Epithelial cell of proximal tubule (primary cell): ENCODE data around the gene SLC1A7. TPM values are rescaled to one million over a fixed set of nuclear protein-coding genes. Genes with fewer than 3 reads are reported as not detected.

Source experiments
- DNase-seq: peaks from one replicate; pipeline ENCODE4 v3.0.0-alpha.2; 2011; ENCODE audit warnings: low read depth
- H3K4me3 ChIP-seq: 2 replicates; pipeline ENCODE4 v1.5.1; 2011; ENCODE audit warnings: low read depth, mild to moderate bottlenecking, low read length
- CTCF ChIP-seq: conservative IDR thresholded peaks from 2 replicates; pipeline ENCODE4 v1.5.1; 2012; ENCODE audit warnings: low read depth, mild to moderate bottlenecking, low read length
- total RNA-seq: library from RNA; depleted of rRNA; stranded (reverse); fragments of >200 nt; gene quantifications from 2 replicates; pipeline ENCODE4 v1.2.3, GENCODE V29; 2015

The SLC1A7 gene
- total RNA-seq, 1 donor from 2014 or later, result not detected

GRCh38 chr1:53087332-53088285 lies 54.8 kb downstream of the SLC1A7 start:
- no peak overlapping the region for H3K4me3 ChIP-seq
- no peak for DNase-seq
- TF ChIP-seq CTCF, result no peak

GRCh38 chr1:53086491-53087070 lies 55.9 kb downstream of the SLC1A7 start:
- H3K4me3 ChIP-seq, result no peak overlapping the region
- no peak for TF ChIP-seq CTCF
- no peak for DNase-seq

- H3K4me3 ChIP-seq, result no peak overlapping the region
- DNase-seq, result no peak
- no peak for TF ChIP-seq CTCF
Measured at GRCh38 chr1:53085405-53085804, 57.0 kb downstream of the SLC1A7 start.

- TF ChIP-seq CTCF, result no peak
- no peak overlapping the region for H3K4me3 ChIP-seq
Measured at GRCh38 chr1:53084589-53084971, 57.9 kb downstream of the SLC1A7 start.

GRCh38 chr1:53083636-53084588 lies 58.5 kb downstream of the SLC1A7 start:
- H3K4me3 ChIP-seq, result no peak overlapping the region
- no peak for TF ChIP-seq CTCF
- DNase-seq, result no peak

More at GRCh38 chr1:53084589-53084971, 57.9 kb downstream of the SLC1A7 start:
- no peak for DNase-seq

- H3K4me3 ChIP-seq, result no peak overlapping the region
- DNase-seq, result no peak
- no peak for TF ChIP-seq CTCF
Measured at GRCh38 chr1:53082826-53083455, 59.5 kb downstream of the SLC1A7 start.
